A673 (cell line): Measurements from ENCODE around the gene RSL1D1. TPM values are rescaled to one million over a fixed set of nuclear protein-coding genes. Genes with fewer than 3 reads are reported as not detected.

Source experiments
- BruUV-seq: library from RNA; stranded (reverse); fragments of 400-500 nt; replicated peaks from 2 replicates; lab custom pipeline; 2021; lab: Mats Ljungman, UMichigan
- CTCF ChIA-PET: fragments of 300-600 bp; sonication (Branson Sonifier 250); formaldehyde crosslinking; loops from one replicate; lab custom pipeline; 2022; ENCODE audit warnings: antibody characterized with exemption; lab: Charles Lee
- POLR2A ChIA-PET: fragments of 300-600 bp; sonication (Branson Sonifier 250); formaldehyde crosslinking; loops from one replicate; lab custom pipeline; 2022; ENCODE audit warnings: antibody characterized with exemption; ENCODE audit not compliant: low non-redundant PET; lab: Charles Lee
- DNase-seq: peaks from one replicate; pipeline ENCODE4 v3.0.0-alpha.2; 2015; ENCODE audit warnings: low spot score
- H3K27ac ChIP-seq: fragments of 200-600 bp; sonication (generic); 2 replicates; pipeline ENCODE4 v1.5.1; 2016; ENCODE audit warnings: mixed run types, low read depth, mild to moderate bottlenecking, mixed read lengths, antibody characterized with exemption, low read length; ENCODE audit not compliant: poor library complexity, severe bottlenecking
- H3K27me3 ChIP-seq: fragments of 200-600 bp; sonication (generic); replicated peaks from 2 replicates; pipeline ENCODE4 v1.6.1; 2017; ENCODE audit warnings: mixed run types, low read depth, mild to moderate bottlenecking, mixed read lengths, antibody characterized with exemption, low read length; ENCODE audit not compliant: insufficient read depth, poor library complexity
- H3K36me3 ChIP-seq: fragments of 200-600 bp; sonication (generic); 2 replicates; pipeline ENCODE4 v1.6.1; 2016; ENCODE audit warnings: mixed run types, mild to moderate bottlenecking, mixed read lengths, antibody characterized with exemption, low read length; ENCODE audit not compliant: insufficient read depth, poor library complexity, severe bottlenecking
- H3K4me1 ChIP-seq: fragments of 200-600 bp; sonication (generic); 2 replicates; pipeline ENCODE4 v1.6.1; 2017; ENCODE audit warnings: mixed run types, mild to moderate bottlenecking, mixed read lengths, antibody characterized with exemption, low read length; ENCODE audit not compliant: insufficient read depth, poor library complexity, severe bottlenecking
- H3K4me3 ChIP-seq: fragments of 200-600 bp; sonication (generic); 2 replicates; pipeline ENCODE4 v1.5.1; 2016; ENCODE audit warnings: low read depth, mixed run types, mild to moderate bottlenecking, mixed read lengths, low read length; ENCODE audit not compliant: poor library complexity, severe bottlenecking
- H3K9me3 ChIP-seq: fragments of 200-600 bp; sonication (generic); 2 replicates; pipeline ENCODE4 v1.6.1; 2016; ENCODE audit warnings: mixed run types, low read depth, mild to moderate bottlenecking, mixed read lengths, antibody characterized with exemption, low read length; ENCODE audit not compliant: poor library complexity, severe bottlenecking
- EZH2 ChIP-seq: fragments of 200-600 bp; sonication (generic); IDR thresholded peaks from 2 replicates; pipeline ENCODE4 v1.6.1; 2017; ENCODE audit warnings: borderline replicate concordance, low read depth, mild to moderate bottlenecking, mixed read lengths, antibody characterized with exemption, low read length; ENCODE audit not compliant: poor library complexity, severe bottlenecking
- intact Hi-C: fragments of 100-400 bp; cut with micrococcal nuclease; formaldehyde crosslinking; loops from one replicate; pipeline ENCODE4 v1.10.0; 2022; ENCODE audit not compliant: unreplicated experiment
- total RNA-seq: library from RNA; stranded (reverse); gene quantifications from 2 replicates; pipeline ENCODE4 v1.2.3, GENCODE V29; 2021
- TF ChIP-seq, protein P1 (sequence below): fragments of 300-800, 200-600 bp; sonication (generic); conservative IDR thresholded peaks from 2 replicates; pipeline ENCODE4 v1.5.1; 2017; ENCODE audit warnings: low read depth, mild to moderate bottlenecking, antibody characterized with exemption, low read length, moderate library complexity, mixed read lengths

The RSL1D1 gene
- total RNA-seq, 1 experiment from 2014 or later, result 365 TPM

DNA sequence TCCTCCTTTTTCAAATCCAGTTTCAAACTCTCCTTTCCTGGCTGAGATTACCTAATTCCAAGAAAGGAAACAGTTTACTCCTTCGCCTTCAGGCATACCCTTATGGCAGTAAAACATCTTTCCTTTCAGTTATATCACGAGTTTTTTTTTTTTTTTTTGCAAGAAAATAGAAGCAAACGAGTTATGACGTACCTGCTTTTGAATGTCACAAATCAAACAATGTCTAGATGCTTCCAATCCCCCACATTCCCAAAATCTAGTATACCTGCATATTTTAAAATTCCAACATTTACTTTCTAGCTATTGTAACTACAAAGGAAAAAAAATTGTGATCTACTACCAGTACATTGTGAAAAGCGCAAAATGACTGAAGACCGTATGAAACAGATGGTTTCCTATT, 35.5 kb upstream of the RSL1D1 start:
- TF ChIP-seq, protein P1, sequence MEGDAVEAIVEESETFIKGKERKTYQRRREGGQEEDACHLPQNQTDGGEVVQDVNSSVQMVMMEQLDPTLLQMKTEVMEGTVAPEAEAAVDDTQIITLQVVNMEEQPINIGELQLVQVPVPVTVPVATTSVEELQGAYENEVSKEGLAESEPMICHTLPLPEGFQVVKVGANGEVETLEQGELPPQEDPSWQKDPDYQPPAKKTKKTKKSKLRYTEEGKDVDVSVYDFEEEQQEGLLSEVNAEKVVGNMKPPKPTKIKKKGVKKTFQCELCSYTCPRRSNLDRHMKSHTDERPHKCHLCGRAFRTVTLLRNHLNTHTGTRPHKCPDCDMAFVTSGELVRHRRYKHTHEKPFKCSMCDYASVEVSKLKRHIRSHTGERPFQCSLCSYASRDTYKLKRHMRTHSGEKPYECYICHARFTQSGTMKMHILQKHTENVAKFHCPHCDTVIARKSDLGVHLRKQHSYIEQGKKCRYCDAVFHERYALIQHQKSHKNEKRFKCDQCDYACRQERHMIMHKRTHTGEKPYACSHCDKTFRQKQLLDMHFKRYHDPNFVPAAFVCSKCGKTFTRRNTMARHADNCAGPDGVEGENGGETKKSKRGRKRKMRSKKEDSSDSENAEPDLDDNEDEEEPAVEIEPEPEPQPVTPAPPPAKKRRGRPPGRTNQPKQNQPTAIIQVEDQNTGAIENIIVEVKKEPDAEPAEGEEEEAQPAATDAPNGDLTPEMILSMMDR, result no peak
- no peak for TF ChIP-seq EZH2
- H3K9me3 ChIP-seq, result no peaks in the 10 kb centered on the region
- peaks cover 77% of the 10 kb centered on the region for H3K36me3 ChIP-seq
- BruUV-seq, result no TSS peak
- H3K27me3 ChIP-seq, result no peaks in the 10 kb centered on the region
- H3K4me1 ChIP-seq, result peaks cover 6% of the 10 kb centered on the region
- no peak overlapping the region for H3K27ac ChIP-seq
- no peak overlapping the region for H3K4me3 ChIP-seq
- DNase-seq, result no peak
- ChIA-PET POLR2A (no interaction called here), CTCF (no interaction called here)
- intact Hi-C loops, result no loop called here

DNA sequence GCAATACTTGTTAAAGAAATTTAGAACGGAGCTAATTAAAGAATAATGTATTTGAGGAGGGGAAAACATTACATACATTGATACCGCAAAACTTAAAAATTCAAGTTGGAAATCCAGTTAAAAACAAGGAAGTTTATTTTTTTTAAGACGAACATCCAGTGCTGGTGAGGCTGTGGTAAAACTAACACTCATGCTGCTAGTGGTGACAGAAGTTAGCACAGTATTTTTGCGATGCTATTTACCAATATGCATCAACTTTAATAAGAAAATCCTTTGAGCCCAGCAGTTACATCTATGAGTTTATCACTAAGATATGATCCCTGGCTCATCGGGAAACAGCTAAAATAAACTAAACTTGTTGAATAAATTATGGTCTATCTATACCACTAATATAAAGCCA, 32.7 kb upstream of the RSL1D1 start:
- H3K9me3 ChIP-seq, result no peaks in the 10 kb centered on the region
- no peak for TF ChIP-seq EZH2
- TF ChIP-seq, protein P1, result no peak
- intact Hi-C loops, result no loop called here
- H3K4me1 ChIP-seq, result no peaks in the 10 kb centered on the region
- DNase-seq, result no peak
- no TSS peak for BruUV-seq
- ChIA-PET CTCF (no interaction called here), POLR2A (no interaction called here)
- H3K27ac ChIP-seq, result no peak overlapping the region
- peaks cover 83% of the 10 kb centered on the region for H3K36me3 ChIP-seq
- no peak overlapping the region for H3K4me3 ChIP-seq
- no peaks in the 10 kb centered on the region for H3K27me3 ChIP-seq

DNA sequence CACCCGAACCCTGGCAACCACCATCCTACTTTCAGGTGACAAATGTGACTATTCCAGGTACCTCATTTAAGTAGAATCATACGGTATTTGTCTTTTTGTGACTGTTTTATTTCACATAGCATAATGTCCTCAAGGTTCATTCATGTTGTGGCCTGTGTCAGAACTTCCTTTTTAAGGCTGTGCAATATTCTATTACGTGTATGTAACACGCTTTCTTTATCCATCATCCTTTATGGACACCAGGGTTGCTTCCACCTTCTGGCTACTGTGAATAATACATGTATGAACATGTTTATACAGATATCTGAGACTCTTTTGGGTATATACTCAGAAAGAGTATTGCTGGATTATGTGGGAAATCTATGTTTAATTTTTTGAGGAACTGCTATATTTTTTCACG, 28.7 kb upstream of the RSL1D1 start:
- no TSS peak for BruUV-seq

More for the DNA sequence above, 28.7 kb upstream of the RSL1D1 start:
- ChIA-PET CTCF (no interaction called here), POLR2A (no interaction called here)
- Histone ChIP-seq H3K36me3 (peaks cover 74% of the 10 kb centered on the region), H3K27me3 (no peaks in the 10 kb centered on the region), H3K4me3 (no peak overlapping the region), H3K27ac (no peak overlapping the region), H3K4me1 (no peaks in the 10 kb centered on the region), H3K9me3 (no peaks in the 10 kb centered on the region)
- TF ChIP-seq, protein P1, result no peak
- no peak for TF ChIP-seq EZH2
- no peak for DNase-seq
- intact Hi-C loops, result no loop called here
